Measurements from ENCODE around the gene NPC1L1.

Gene NPC1L1

GRCh38 chr7:44463169-44463808 is 77.8 kb downstream of the NPC1L1 start:
- no peak overlapping the region for H3K4me3 ChIP-seq (ENCODE audit: low read depth, low read length)
- TF ChIP-seq, protein P1, sequence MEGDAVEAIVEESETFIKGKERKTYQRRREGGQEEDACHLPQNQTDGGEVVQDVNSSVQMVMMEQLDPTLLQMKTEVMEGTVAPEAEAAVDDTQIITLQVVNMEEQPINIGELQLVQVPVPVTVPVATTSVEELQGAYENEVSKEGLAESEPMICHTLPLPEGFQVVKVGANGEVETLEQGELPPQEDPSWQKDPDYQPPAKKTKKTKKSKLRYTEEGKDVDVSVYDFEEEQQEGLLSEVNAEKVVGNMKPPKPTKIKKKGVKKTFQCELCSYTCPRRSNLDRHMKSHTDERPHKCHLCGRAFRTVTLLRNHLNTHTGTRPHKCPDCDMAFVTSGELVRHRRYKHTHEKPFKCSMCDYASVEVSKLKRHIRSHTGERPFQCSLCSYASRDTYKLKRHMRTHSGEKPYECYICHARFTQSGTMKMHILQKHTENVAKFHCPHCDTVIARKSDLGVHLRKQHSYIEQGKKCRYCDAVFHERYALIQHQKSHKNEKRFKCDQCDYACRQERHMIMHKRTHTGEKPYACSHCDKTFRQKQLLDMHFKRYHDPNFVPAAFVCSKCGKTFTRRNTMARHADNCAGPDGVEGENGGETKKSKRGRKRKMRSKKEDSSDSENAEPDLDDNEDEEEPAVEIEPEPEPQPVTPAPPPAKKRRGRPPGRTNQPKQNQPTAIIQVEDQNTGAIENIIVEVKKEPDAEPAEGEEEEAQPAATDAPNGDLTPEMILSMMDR (IDR thresholded peaks at IDR 0.05; ENCODE audit: low read depth, low read length) = peak; percentile 15
- no peak for TF ChIP-seq POLR2A (IDR thresholded peaks at IDR 0.05; ENCODE audit: extremely low read depth, insufficient read length)
- peak; percentile 34 for DNase-seq (ENCODE audit: low read depth)
